G401.6 (cell line): Measurements from ENCODE around the gene SLC27A4.

ENCODE experiments used
- FAIRE-seq: peaks from 2 replicates; lab custom pipeline; 2012; peaks lifted over from hg19 to GRCh38; lab: Jason Lieb, UNC

Gene SLC27A4

DNA sequence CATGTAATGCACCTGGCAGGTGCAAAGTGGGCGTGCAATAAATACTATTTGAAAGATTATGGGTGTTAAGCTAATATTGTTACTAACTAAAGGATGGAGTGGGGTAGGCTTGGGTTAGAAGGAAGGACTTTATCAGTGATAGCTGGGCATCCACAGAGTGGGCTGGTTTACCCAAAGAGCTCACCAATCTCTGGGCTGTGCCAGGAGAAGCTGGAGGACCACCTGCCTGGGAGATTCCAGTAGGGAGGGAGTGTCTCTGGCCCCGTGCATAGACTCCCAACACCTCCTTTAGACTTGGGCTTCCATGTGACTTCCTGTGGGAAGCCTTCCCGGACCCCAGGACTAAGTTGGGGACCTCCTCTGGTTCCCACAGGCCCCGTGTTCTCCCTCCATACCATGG is 25.2 kb downstream of the SLC27A4 start:
- FAIRE-seq: no peak

DNA sequence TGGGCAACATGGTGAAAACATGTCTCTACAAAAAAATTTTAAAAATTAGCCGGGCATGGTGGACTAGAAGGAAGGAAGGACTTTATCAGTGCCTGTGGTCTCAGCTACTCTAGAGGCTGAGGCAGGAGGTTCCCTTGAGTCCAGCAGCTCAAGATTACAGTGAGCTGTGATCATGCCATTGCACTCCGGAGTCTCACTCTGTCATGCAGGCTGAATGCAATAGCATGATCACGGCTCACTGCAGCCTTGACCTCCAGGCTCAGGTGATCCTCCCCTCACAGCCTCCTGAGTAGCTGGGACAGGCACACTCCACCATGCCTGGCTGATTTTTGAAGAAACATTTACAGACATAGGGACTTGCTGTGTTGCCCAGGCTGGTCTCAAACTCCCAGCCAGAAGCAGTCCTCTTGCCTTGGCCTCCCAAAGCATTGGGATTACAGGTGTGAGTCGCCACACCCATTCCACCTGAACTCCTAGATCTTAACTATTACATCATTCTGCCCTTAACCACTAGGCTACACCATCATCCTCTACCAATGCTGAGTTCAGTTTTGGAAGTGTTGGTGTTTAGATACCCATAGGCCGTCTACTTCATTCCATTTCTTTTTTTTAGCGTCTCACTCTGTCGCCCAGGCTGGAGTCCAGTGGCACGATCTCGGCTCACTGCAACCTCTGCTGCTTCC is 28.8 kb downstream of the SLC27A4 start:
- no peak for FAIRE-seq

DNA sequence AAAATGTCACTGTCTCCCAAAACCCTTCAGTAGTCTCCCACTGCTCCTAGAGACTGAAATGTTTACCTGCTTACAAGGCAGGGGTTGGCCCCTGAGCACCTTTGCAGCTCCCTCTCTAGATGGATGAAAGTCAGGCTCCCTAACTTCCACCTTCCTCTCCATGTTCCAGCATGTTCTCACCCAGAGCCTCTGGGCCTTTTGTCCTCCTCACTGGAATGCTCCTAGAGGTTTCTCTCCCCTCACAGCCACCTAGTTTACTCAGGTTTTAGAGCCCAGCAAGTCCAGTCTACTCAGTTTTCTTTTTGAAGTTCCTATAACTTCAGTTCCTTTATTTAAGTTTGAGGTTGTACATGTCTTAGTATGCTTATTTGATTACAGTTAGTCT is 30.0 kb downstream of the SLC27A4 start:
- no peak for FAIRE-seq

DNA sequence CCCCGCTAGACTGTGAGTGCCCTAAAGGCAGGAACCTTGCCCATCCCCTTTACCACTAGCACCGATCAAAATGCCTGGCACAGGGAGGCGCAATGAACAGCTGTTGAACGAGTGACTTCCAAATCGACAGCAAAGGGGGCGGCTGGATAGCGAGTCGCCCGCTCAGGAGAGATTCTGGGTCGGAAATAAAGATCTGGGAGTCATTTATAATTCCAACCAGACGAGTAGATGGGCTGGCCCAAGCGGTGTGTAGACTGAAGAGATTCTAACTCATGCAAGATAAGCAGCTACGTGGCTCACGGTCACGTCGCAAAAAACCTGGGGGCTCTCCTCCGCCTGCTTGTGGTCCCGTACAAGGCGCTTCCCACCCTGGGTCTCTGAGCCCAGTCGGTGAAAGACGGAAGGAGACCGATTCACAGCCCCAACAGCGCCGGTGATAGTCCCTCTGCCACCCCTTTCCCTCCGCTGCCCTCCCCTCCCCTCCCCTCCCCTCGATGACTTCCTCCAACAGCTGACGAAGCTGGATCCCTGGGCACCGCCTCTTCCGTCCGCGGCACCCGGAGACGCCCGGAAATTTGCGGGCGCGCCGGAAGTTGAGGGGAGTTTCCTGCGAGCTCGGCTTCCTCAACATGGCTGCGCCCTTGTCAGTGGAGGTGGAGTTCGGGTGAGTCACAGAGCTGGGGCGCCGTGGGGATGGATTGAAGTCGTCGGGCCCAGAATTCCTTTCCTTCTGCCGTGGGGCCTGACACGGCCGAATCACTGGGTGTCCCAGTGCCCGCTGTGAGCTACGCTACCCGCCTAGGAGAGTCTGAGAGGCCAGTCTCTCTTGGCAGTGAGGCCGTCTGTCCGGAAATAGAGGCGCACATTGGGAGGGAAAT is 30.7 kb downstream of the SLC27A4 start, which contains the start of gene URM1:
TSS of gene URM1 (plus strand) at position 623 of the 878 bp plus-strand sequence. CDS start at position 630, 7 bp downstream.
- FAIRE-seq: peak; percentile 27

DNA sequence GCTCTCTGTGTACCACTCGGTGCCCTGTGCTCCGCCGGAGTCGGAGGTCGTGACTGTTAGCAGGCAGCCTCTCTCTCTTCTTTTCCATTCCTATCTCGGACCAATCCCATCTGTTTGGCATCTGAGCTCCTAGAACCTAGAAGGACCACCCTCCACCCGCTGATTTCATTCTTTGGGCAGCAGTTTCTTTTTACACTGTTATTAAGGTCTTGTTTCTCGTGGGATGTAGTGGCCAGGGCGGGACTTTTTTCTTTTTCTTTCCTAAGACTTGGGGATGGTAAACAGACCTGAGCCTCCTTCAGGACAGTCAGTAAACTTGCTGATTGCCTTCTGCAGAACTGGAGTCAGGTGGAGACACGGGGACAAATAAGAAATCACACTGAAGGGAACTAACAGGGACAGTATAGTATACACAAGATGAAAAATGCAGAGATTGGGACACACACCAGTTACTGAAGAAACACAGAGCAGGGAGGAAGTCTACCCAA is 31.3 kb downstream of the SLC27A4 start:
- no peak for FAIRE-seq

DNA sequence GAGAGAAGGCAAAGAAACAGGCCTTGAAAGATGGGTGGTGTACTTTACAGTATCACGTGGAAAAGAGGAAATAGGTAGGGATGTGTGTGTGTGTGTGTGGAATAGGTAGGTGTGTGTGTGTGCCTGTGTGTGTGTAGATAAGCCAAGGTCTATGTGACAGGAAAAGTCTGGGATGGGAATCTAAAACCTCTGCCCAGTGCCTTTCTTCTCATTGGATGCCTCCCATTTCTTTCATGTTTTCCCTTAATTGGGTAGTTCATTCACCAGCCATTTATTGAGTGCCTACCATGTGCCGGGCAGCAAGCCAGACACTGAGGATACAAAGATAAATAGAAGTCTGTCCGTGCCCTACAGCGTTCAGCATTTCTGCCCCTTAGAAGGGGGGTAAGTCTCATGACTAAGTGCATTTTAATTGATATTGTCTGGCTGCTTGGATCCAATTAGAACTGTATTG is 31.9 kb downstream of the SLC27A4 start:
- FAIRE-seq: no peak

DNA sequence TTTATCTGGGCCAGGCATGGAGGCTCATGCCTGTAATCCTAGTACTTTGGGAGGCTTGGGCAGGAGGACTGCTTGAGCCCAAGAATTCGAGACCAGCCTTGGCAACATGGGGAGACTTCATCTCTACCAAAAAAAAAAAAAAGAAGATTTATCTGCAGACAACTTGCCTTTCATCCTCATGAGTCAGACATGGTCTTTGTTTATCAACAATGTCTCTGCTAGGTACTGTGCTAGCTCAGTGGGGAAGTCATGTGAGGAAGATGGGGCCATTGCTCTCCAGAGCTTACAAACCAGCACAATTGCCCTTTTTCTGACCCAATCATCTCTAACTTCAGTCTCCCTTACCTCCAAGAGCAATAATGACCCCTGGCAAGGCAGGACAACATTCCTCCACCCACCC is 32.5 kb downstream of the SLC27A4 start:
- no peak for FAIRE-seq

DNA sequence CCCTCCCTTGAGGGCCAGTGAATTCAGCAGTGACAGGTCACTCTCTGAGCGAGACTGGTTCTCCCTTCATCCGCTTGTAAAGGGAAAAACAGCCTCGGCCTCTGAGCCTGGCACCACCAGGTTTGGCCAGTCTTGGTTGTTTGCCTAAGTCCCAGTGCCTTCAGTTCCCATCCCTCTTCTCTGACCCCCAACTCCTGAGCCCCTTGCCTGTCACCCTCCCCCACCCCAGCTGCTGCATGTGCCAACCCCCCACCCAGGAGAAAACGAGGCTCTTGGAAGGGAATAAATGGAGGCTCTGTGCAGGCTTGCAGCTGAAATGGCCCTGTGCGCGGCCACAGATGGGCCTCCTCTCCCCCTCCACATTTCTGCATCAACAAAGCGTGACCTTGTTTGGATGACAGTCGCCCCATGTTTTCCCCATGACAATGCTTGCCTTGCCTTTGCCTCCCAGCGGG is 33.9 kb downstream of the SLC27A4 start:
- no peak for FAIRE-seq

DNA sequence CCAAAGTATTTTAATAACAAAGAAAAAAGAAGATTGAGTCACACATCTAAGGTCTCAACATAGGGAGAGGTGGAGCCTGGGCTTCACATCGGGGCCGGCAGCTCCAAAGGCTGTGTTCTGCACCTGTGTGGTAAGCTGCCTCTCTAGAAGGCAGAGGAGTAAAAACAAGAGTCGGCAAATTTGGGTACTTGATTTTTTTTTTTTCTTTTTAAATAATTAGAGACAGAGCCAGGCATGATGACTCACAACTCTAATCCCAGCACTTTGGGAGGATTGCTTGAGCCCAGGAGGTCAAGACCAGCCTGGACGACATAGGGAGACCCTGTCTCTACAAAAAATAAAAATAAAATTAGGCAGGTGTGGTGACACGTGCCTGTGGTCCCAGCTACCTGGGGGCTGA is 35.5 kb downstream of the SLC27A4 start:
- FAIRE-seq: no peak

DNA sequence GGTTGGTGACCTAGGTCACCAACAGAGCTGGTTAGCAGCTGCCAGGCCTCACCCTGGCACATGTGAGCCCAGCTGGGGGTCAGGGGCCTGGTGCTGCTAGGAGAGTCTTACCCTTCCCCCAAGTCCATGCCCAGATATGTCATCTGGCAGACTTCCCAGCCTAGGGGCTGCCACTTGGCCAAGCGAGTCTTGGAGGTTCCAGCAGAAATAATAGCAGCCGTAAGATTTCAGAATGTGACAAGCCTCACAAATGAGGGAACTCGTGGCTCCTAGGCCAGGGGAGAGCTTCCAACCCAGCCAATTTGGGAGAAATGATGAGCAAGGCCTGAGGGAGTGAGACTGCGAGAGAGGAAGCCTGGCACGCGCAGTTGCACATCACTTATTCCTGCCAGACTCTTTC is 41.9 kb downstream of the SLC27A4 start:
- no peak for FAIRE-seq

DNA sequence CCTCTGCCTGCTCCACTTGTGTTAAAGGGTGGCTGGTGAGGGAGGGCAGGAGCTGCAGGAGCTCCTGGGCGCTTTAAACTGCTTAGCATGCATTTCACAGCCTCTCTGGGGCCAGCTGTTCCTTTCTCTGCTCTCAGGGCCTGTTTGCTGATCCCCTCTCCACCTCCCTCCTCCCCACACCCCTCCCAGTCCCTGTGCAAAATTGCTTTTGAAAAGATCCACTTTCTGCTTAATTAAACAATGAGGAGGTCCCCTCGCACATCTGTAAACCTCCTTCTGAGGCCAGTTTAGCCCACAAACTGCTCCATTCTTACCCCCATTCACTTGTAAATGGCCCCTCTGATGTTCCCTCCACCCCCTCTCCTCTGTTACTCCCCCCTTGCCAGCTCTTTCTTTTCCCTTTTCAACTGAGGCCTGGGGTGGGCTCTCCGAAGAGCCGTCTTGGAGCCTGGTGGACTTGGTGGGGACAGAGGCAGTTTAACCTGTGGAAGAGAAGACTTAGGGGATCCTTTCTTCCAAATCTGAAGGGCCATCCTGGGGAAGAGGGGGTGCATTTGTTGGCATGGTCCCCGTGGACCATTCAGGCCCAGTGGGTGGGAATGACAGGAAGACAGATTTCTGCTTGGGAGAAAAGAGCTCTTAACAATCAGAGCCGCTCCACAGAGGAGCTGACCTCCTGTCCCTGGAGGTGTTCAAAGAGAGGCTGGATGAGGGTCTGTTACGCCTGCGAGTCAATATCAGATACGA is 42.9 kb downstream of the SLC27A4 start:
- no peak for FAIRE-seq

DNA sequence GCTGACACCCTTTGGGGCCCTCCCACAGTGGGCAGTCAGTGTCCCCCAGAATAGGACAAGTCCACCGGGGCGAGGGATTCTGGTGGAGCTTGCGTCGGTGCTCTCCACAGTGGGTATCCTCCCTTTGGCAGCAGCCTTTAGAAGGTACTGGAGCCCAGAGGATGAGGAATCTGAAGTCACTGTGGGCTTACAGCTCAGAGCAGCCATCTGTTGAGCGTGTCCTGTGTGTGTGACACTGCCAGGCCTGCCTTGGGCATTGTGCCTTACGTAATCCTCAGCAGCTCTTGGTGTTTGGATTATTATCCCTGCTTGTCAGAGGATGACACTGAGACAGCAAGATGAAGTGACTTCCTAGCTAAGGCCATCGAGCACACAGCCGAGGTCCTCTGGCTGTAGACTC is 43.5 kb downstream of the SLC27A4 start:
- no peak for FAIRE-seq

DNA sequence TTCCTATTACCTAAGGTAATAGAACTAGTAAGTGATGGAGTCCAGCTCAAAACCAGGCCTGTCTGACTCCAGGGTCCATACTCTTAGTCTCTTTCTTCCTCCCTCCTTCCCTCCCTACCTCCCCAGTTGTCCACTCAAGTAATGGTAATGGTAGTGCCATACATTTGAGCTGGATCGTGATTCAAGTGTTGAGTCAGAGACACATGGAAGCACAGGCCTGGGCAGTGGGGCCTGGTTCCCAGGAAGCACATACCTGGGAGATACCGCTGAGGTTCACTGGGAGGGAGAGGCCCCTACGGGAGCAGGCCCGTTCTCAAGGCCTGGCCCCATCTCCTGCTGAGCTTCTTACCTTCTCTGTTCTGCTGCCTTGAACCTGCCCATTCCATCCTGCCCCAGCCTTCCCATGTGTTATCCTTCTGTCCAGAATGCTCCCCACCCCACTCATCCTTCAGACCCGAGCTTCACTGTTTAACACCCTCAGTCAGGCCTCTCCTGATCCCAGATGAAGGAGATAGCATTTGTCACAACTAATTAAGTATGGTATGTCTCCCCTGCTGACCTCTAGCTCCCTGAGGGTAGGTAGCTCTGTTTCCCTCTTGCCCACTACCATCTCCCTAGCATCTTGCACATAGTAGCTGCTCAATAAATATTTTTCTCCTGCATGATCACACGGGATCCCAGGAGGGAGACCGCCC is 44.6 kb downstream of the SLC27A4 start:
- FAIRE-seq: no peak

DNA sequence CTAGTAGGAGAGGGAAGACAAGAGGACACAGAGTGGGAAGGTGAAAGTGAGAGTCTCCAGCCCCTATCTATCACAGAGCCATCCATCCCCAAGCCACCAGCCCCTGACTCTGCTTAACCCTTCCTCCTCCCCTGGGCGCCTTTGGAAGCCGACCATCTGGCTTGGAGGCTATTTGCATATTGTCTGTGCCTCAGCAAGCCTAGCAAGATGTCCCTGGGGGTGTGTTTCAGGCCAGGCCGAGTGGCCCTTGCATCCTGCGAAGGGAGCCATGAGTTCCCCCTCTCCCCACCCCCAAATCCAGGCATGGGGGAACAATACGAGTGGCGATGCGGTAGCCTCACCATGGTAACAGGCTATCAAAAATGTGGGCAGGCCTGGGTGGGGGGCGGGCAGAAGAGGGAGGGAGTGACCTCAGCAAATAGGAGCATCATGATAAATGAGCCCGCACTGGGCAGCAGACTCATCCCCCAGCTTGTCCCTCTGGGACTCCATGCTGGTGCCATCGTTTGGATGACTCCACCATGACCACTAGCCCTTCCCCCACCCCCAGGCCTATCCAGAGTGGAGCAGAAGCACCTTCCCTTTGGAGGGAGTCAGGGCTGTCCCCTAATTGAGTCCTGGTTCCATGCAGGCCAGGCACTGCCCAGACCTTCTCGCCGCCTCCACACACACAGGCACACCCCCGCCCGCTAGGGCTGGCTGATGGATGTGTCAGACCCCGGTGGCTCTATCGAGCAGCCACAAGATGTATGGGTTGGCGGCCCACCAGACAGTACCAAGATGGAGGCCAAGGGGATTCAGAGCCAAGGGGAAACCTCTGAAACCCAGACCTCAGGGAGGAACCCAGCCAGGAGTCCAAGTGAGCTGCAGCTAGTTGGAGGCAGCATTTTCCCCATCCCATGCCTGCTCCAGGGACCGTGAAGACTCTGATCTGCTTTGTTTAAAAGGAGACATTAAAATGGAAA is 45.5 kb downstream of the SLC27A4 start:
- no peak for FAIRE-seq

DNA sequence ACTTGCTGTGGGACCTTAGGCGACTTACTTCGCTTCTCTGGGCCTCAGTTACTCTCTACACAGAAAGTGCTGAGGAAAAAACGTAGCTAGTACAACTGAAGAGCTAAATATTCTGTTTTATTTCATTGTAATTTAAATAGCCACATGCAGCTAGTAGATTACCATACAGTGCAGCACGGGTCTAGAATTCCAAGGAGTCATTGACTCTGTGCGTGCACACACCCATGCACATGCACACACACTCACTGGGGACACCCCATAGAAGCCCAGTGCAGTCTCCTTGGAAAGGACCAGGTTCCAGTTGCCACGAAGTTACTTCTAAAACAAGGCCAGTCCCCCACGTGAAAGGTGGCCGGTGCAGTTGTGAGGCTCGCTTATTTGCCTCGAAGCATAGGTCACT is 47.8 kb downstream of the SLC27A4 start:
- no peak for FAIRE-seq

DNA sequence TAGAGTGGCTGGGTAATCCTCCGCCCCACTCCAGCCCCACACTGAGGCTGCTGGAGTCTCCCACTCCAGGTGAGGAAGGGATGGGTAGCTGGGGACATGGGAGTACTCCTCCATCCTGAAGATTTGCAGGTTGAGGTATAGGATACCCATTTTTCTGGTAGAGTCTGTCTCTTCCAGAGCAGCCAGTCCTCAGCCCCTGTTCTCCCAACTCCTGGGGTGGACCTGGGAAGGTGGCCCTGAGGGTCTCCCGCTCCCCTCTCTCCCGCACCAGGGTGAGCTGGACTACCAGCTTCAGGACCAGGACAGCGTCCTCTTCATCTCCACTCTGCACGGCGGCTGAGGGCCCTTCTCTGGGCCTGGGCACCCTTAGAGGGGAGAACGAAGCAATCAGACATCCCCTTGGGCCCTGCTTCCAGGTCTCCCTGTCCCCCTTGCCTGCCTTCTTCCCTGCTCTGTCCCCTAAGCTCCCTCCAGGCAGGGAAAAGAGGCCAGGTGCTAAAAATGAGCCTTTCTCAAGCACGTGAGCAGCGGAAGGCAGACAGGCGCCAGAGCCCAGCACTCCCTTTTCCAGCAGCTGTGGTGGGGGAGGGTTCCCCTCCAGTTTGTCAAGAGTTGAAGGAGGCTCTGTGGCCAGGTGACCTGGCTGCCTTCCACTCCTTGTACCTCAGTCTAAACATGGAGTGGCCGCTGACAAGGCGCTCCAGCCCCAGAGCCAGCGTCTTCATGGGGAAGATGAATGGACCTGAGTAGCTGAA is 49.2 kb downstream of the SLC27A4 start:
- FAIRE-seq: no peak

DNA sequence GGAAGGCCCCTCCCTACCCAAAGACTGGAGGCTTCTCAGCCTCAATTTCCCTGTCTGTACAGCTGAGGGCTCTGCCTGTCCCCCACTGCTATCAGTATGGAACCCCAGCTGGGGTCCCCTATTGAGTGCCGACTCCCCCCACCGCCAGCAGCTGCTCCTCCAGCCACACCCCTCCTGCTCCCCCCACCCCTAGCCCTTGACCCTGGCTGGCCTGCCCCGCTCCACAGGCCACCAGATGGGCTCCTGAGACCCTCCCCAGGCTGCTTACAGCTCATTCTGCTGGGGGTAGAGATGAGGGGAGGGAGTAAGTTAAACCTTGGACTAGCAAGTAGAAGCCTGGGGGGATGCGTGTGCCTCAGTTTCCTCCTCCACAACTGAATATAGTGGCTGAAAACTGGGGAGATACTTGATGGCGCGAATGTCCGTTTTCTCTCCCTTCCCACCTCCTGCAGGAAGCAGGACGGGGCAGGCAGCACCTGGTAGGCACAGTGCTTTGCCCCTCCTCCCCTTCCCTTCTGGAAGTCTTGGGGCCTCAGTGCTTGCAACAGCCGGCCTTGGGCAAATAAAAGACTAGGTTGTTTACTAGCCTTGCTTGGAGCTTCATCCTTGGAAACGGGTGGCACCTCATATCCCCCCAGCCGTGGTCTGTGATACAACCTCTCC is 50.0 kb downstream of the SLC27A4 start:
- FAIRE-seq: no peak

DNA sequence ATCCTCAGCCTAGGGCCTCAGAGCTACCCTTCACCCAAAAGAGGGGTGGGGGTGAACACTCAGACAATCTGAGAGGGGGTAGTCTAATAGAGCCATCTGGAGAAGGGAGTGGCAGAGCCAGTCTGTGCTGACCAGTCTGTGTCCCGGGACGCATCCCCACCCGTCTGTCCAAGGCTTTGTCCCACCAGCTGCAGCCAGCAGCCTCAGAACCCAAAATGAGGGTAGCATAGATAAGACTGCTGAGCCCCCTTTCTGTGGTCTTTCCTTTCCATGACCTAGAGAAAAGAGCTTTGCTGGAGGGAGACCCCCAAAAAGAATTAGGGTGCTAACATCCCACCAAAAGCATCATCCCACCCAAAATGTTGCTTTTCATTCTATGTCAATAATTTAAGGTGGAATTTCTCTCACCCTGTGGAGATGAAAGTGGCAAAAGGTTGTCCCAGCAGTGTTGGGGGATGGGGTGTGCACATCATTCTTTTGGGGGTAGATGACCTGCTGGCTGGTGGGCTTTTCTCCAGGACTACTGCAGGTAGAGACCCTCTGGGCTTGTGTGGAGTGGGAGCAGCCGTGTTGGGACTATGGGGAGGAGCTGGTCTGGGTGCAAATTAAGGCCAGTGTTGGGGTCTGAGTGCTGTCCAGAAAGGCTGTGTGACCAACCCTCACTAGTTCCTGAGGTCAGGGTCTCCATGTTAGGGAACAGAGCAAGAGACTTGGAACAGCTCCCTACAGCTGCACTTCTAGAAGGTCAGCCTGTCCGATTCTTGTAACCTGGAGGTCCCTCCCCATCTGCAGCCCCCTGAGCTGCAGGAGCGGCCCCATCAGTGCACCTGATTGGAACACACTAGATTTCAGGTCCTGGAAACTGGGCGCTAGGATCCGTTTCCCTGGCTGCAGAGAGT is 50.7 kb downstream of the SLC27A4 start:
- no peak for FAIRE-seq

DNA sequence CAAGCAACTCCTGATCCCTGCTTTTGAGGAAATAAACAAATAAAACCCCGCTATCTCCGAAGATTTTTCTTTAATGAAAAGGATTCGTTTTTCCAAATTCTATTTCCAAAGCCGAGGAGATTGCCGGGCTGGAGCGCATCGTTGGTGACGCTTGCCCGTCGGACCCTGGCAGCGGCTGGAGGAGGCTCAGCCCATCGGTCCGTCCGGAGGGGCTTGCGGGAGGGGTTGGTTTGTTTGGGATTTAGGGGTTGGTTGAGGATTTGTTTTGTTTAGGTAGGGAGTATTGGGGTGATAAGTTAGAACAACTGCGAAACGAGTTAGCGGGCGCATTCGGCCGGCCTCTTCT is 51.6 kb downstream of the SLC27A4 start:
- FAIRE-seq: no peak
